Trophoblast cell (in vitro differentiated cells and primary cell): ENCODE measurements around the gene ANO10.

Source experiments
- DNase-seq, 2 donors: peaks; one replicate each; pipeline ENCODE4 v3.0.0-alpha.2; 2016
- H2AFZ ChIP-seq: 2 replicates; pipeline ENCODE4 v1.6.1; 2013; ENCODE audit warnings: low read length, moderate library complexity, mild to moderate bottlenecking; ENCODE audit not compliant: insufficient read depth, poor library complexity
- H2AK5ac ChIP-seq: 2 replicates; pipeline ENCODE4 v1.6.1; 2013; ENCODE audit warnings: mild to moderate bottlenecking, low read length
- H2BK120ac ChIP-seq: 2 replicates; pipeline ENCODE4 v1.6.1; 2013; ENCODE audit warnings: low read length, mild to moderate bottlenecking, moderate library complexity; ENCODE audit not compliant: insufficient read depth, poor library complexity
- H2BK12ac ChIP-seq: 2 replicates; pipeline ENCODE4 v1.6.1; 2013; ENCODE audit warnings: mild to moderate bottlenecking, low read length, moderate library complexity
- H2BK5ac ChIP-seq: 2 replicates; pipeline ENCODE4 v1.6.1; 2013; ENCODE audit warnings: low read length, low read depth, moderate library complexity, mild to moderate bottlenecking; ENCODE audit not compliant: poor library complexity
- H3K14ac ChIP-seq: 2 replicates; pipeline ENCODE4 v1.6.1; 2013; ENCODE audit warnings: mild to moderate bottlenecking, low read length
- H3K18ac ChIP-seq: 2 replicates; pipeline ENCODE4 v1.6.1; 2013; ENCODE audit warnings: mild to moderate bottlenecking, low read length
- H3K23ac ChIP-seq: 2 replicates; pipeline ENCODE4 v1.6.1; 2013; ENCODE audit warnings: low read length
- H3K27ac ChIP-seq: 2 replicates; pipeline ENCODE4 v1.5.1; 2013; ENCODE audit warnings: low read depth, mild to moderate bottlenecking, inconsistent platforms, low read length, moderate library complexity
- H3K27me3 ChIP-seq: 2 replicates; pipeline ENCODE4 v1.6.1; 2013; ENCODE audit warnings: inconsistent platforms, mild to moderate bottlenecking, low read length, moderate library complexity; ENCODE audit not compliant: insufficient read depth
- H3K36me3 ChIP-seq, 2 experiments: 1 replicate in 1 of 2; 2 replicates in 1 of 2; pipeline ENCODE4 v1.6.1; 2013; ENCODE audit warnings: low read length in 2 of 2, mild to moderate bottlenecking in 2 of 2, moderate library complexity in 1 of 2; ENCODE audit not compliant: insufficient read depth in 2 of 2, control insufficient read depth in 1 of 2
- H3K4ac ChIP-seq: 2 replicates; pipeline ENCODE4 v1.6.1; 2013; ENCODE audit warnings: low read depth, mild to moderate bottlenecking, low read length, moderate library complexity
- H3K4me1 ChIP-seq, 2 experiments: 1 replicate in 1 of 2; 2 replicates in 1 of 2; pipeline ENCODE4 v1.6.1; 2013; ENCODE audit warnings: low read length in 2 of 2, mild to moderate bottlenecking in 2 of 2, moderate library complexity in 1 of 2; ENCODE audit not compliant: insufficient read depth in 2 of 2, control insufficient read depth in 1 of 2
- H3K4me2 ChIP-seq: 2 replicates; pipeline ENCODE4 v1.6.1; 2013; ENCODE audit warnings: inconsistent platforms, mild to moderate bottlenecking, low read length, moderate library complexity
- H3K4me3 ChIP-seq: 2 replicates; pipeline ENCODE4 v1.5.1; 2013; ENCODE audit warnings: mild to moderate bottlenecking, low read depth, low read length, inconsistent platforms
- H3K79me1 ChIP-seq: one replicate; pipeline ENCODE4 v1.6.1; 2013; ENCODE audit warnings: low read length
- H3K79me2 ChIP-seq: 2 replicates; pipeline ENCODE4 v1.6.1; 2013; ENCODE audit warnings: low read length, mild to moderate bottlenecking; ENCODE audit not compliant: control insufficient read depth, insufficient read depth, poor library complexity
- H3K9ac ChIP-seq: 2 replicates; pipeline ENCODE4 v1.6.1; 2013; ENCODE audit warnings: mild to moderate bottlenecking, low read length
- H3K9me3 ChIP-seq: 2 replicates; pipeline ENCODE4 v1.6.1; 2013; ENCODE audit warnings: low read depth, mild to moderate bottlenecking, control low read depth, inconsistent platforms, low read length; ENCODE audit not compliant: insufficient read depth
- H4K12ac ChIP-seq: 2 replicates; pipeline ENCODE4 v1.6.1; 2013; ENCODE audit warnings: low read depth, mild to moderate bottlenecking, low read length, moderate library complexity
- H4K8ac ChIP-seq: 2 replicates; pipeline ENCODE4 v1.6.1; 2013; ENCODE audit warnings: low read depth, mild to moderate bottlenecking, low read length, moderate library complexity
- H4K91ac ChIP-seq: one replicate; pipeline ENCODE4 v1.6.1; 2013; ENCODE audit warnings: low read depth, mild to moderate bottlenecking, low read length, moderate library complexity
- WGBS: extraction: QIAGEN DNeasy Blood & Tissue Kit; methylation state at CpG from one replicate; pipeline ENCODE4 v1.1.7; 2013; ENCODE audit warnings: missing lambda C conversion rate; ENCODE audit not compliant: insufficient read length, insufficient coverage; ENCODE audit errors: extremely low coverage; 5-methylcytosine and 5-hydroxymethylcytosine counted together

The ANO10 gene

DNA sequence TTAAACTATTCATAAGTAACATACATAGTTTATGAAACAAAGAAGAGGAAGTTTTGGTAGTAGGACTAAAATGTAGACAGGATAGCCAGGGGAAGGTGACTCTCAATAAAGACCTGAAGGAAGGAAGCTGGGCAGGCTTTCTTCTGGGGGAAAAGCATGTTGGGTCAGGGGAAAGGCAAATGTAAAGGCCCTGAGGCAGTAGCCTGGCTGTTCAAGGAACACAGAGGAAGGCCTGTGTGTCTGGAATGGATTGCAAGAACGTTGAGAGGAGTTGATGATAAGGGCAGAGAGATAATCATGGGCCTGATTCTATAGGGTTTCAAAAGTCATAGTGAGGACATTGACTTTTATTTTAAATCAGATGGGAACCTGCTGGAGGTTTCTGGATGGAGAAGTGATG is 167.8 kb downstream of the ANO10 start:
- Histone ChIP-seq H3K79me2 (no peaks in the 10 kb centered on the region), H2BK5ac (peak overlapping the region; percentile 76), H3K23ac (no peak overlapping the region), H3K27ac (peak overlapping the region; percentile 88), H2AK5ac (no peak overlapping the region), H3K36me3 (no peaks in the 10 kb centered on the region), H3K18ac (no peak overlapping the region), H3K4me3 (no peak overlapping the region), H2BK12ac (peak overlapping the region; percentile 44), H3K4me1 (peaks cover 8 to 11% of the 10 kb centered on the region in 2 experiments), H3K27me3 (no peaks in the 10 kb centered on the region), H4K91ac (peak overlapping the region; percentile 53), H3K4ac (no peak overlapping the region), H4K8ac (peak overlapping the region; percentile 3), H2AFZ (no peak overlapping the region), H3K79me1 (peaks cover 8% of the 10 kb centered on the region), H3K9me3 (no peaks in the 10 kb centered on the region), H3K14ac (peak overlapping the region; percentile 68), H4K12ac (no peak overlapping the region), H3K4me2 (no peak overlapping the region), H2BK120ac (peak overlapping the region; percentile 74), H3K9ac (no peak overlapping the region)
- peak; percentile 26 to 70 for DNase-seq
- no CpG with 5 or more reads among the region's 1 CpG for WGBS

DNA sequence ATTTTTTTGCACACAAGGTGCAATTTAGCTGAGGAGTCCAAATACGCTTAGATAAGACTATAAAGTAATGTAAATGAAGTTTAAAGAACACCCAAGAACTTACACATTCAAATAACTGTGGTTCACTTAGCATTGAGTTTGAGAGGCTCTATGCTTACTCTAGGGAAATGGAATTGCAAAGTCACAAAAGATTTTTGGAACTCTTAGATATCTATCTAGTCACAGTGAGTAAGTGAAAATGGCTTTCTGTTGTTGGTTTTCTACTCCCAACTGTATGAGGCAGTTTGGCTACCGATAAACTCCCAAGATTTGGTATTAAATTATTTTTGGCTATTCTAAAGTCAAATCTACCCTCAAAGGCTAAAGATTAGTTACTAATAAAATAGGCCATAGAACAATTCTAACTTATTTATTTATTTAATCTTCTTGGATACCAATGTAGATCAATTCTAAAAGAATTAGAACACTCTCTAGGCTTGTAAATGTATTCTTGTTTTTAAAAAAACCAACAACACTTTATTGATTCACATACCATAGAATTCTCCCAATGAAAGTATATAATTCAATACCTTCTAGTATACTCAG is 170.0 kb downstream of the ANO10 start:
- H3K27ac ChIP-seq, result no peak overlapping the region
- H2BK5ac ChIP-seq, result no peak overlapping the region
- H3K4me2 ChIP-seq, result no peak overlapping the region
- no peaks in the 10 kb centered on the region for H3K9me3 ChIP-seq
- H2AFZ ChIP-seq, result no peak overlapping the region
- H3K9ac ChIP-seq, result no peak overlapping the region
- H3K36me3 ChIP-seq, result no peaks in the 10 kb centered on the region
- H3K14ac ChIP-seq, result no peak overlapping the region
- no peak overlapping the region for H2AK5ac ChIP-seq
- H2BK12ac ChIP-seq, result no peak overlapping the region
- H4K91ac ChIP-seq, result no peak overlapping the region
- H3K79me2 ChIP-seq, result no peaks in the 10 kb centered on the region
- no peak overlapping the region for H4K8ac ChIP-seq
- no CpG with 5 or more reads among the region's 2 CpGs for WGBS
- peaks cover 8% of the 10 kb centered on the region for H3K79me1 ChIP-seq
- H4K12ac ChIP-seq, result no peak overlapping the region
- H3K23ac ChIP-seq, result no peak overlapping the region
- DNase-seq, result peak in 1 of 2 donors; percentile 8
- H2BK120ac ChIP-seq, result no peak overlapping the region
- no peak overlapping the region for H3K4ac ChIP-seq
- H3K4me1 ChIP-seq, result peaks cover 8 to 11% of the 10 kb centered on the region in 2 experiments
- H3K4me3 ChIP-seq, result no peak overlapping the region
- no peak overlapping the region for H3K18ac ChIP-seq
- H3K27me3 ChIP-seq, result no peaks in the 10 kb centered on the region

DNA sequence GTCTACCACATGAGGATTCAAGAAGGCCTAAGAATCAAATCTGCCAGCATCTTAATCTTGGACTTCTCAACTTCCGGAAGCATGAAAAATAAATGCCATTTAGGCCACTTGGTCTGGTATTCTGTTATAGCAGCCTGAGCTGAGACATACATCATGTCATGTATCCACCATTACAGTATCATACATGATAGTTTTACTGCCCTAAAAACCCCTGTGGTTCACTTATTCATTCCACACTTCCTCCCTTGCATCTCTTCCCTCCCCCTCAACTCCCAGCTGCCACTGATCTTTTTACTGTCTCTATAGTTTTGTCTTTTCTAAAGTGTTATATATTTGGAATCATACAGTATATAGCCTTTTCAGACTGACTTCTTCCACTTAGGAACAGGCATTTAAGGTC is 173.7 kb downstream of the ANO10 start:
- Histone ChIP-seq H3K14ac (no peak overlapping the region), H3K4me3 (no peak overlapping the region), H2BK12ac (no peak overlapping the region)

DNA sequence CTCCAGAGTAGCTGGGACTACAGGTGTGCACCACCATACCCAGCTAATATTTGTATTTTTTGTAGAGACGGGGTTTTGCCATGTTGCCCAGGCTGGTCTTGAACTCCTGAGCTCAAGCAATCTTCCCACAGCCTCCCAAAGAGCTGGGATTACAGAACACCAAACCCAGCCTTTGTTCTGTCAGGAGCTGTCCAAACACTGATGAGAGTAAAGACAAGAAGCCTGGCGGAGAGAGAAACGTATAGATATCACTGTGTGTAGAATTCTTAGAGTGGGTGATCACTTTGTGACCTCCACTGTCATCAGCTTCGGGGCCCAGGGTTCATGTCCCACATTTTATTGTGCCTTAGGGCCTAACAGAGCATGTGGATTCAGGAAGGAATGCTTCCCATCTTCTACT is 176.0 kb downstream of the ANO10 start:
- no CpG with 5 or more reads among the region's 4 CpGs for WGBS

More for the DNA sequence above, 173.7 kb downstream of the ANO10 start:
- H3K9me3 ChIP-seq, result no peaks in the 10 kb centered on the region
- H4K91ac ChIP-seq, result no peak overlapping the region
- H3K79me2 ChIP-seq, result no peaks in the 10 kb centered on the region
- H2AK5ac ChIP-seq, result no peak overlapping the region
- H2BK5ac ChIP-seq, result no peak overlapping the region
- no peak overlapping the region for H2BK120ac ChIP-seq
- H3K27ac ChIP-seq, result no peak overlapping the region
- no peak overlapping the region for H2AFZ ChIP-seq
- no peaks in the 10 kb centered on the region for H3K27me3 ChIP-seq
- no peak for DNase-seq
- H3K9ac ChIP-seq, result no peak overlapping the region
- H4K8ac ChIP-seq, result no peak overlapping the region
- H3K36me3 ChIP-seq, result no peaks in the 10 kb centered on the region
- H3K23ac ChIP-seq, result no peak overlapping the region
- no peak overlapping the region for H3K4me2 ChIP-seq
- no peak overlapping the region for H3K18ac ChIP-seq
- WGBS, result no CpG with 5 or more reads among the region's 1 CpG
- no peak overlapping the region for H4K12ac ChIP-seq
- no peaks in the 10 kb centered on the region for H3K4me1 ChIP-seq
- no peak overlapping the region for H3K4ac ChIP-seq
- H3K79me1 ChIP-seq, result no peaks in the 10 kb centered on the region

More for the DNA sequence above, 176.0 kb downstream of the ANO10 start:
- no peak overlapping the region for H2BK5ac ChIP-seq
- no peak overlapping the region for H3K4ac ChIP-seq
- no peak overlapping the region for H4K8ac ChIP-seq
- H3K14ac ChIP-seq, result no peak overlapping the region
- no peaks in the 10 kb centered on the region for H3K9me3 ChIP-seq
- H3K27me3 ChIP-seq, result no peaks in the 10 kb centered on the region
- no peak overlapping the region for H4K12ac ChIP-seq
- H3K4me1 ChIP-seq, result no peaks in the 10 kb centered on the region
- no peaks in the 10 kb centered on the region for H3K36me3 ChIP-seq
- no peak overlapping the region for H3K9ac ChIP-seq
- no peak overlapping the region for H2AK5ac ChIP-seq
- no peak overlapping the region for H3K27ac ChIP-seq
- H2BK120ac ChIP-seq, result no peak overlapping the region
- H3K79me2 ChIP-seq, result no peaks in the 10 kb centered on the region
- H2BK12ac ChIP-seq, result no peak overlapping the region
- no peak overlapping the region for H3K18ac ChIP-seq
- no peak overlapping the region for H3K23ac ChIP-seq
- no peak overlapping the region for H3K4me2 ChIP-seq
- no peak for DNase-seq
- H2AFZ ChIP-seq, result no peak overlapping the region
- no peak overlapping the region for H4K91ac ChIP-seq
- no peak overlapping the region for H3K4me3 ChIP-seq
- no peaks in the 10 kb centered on the region for H3K79me1 ChIP-seq
